K562 (cell line): ENCODE measurements around the gene KISS1R. TPM values are rescaled to one million over a fixed set of nuclear protein-coding genes. Genes with fewer than 3 reads are reported as not detected.

ENCODE experiments used
- ATF1 ChIP-seq, 2 experiments: fragments of 450-650 bp in 1 of 2; IDR thresholded peaks; 2 replicates each; pipeline ENCODE4 v1.6.1; 2016; ENCODE audit warnings: missing compliant biosample characterization in 1 of 2, missing genetic modification characterization in 1 of 2
- C11orf30 ChIP-seq: fragments of 450-650 bp; IDR thresholded peaks from 2 replicates; pipeline ENCODE4 v1.6.1; 2016; ENCODE audit warnings: low read depth, mild to moderate bottlenecking
- ILK ChIP-seq: fragments of 450-650 bp; IDR thresholded peaks from 2 replicates; pipeline ENCODE4 v1.6.1; 2016; ENCODE audit warnings: missing genetic modification characterization, low read depth, mild to moderate bottlenecking, missing compliant biosample characterization, moderate library complexity, borderline replicate concordance
- NR2C2 ChIP-seq, 2 experiments: fragments of 200-800 bp in 1 of 2; sonication (Bioruptor generic) in 1 of 2; sonication (generic) in 1 of 2; formaldehyde crosslinking in 1 of 2; IDR thresholded peaks; 2 replicates each; pipeline versions ENCODE4 v1.6.1 to v1.8.0; 2016 to 2022; ENCODE audit warnings: mild to moderate bottlenecking in 1 of 2, missing compliant biosample characterization in 1 of 2, missing genetic modification characterization in 1 of 2, missing genetic modification reagents in 1 of 2
- NR4A1 ChIP-seq, 2 experiments: fragments of 250-450 bp in 1 of 2; fragments of 450-650 bp in 1 of 2; sonication (Bioruptor Pico) in 1 of 2; IDR thresholded peaks; 2 replicates each; pipeline versions ENCODE4 v1.4.0 to v1.6.1; 2016 to 2020; ENCODE audit warnings: mild to moderate bottlenecking in 2 of 2, missing compliant biosample characterization in 1 of 2, missing genetic modification characterization in 1 of 2, moderate library complexity in 1 of 2
- RFX5 ChIP-seq: IDR thresholded peaks from 2 replicates; pipeline ENCODE4 v1.6.1; 2011; ENCODE audit warnings: low read depth, mild to moderate bottlenecking, improper control_type of control experiment, low read length
- SRSF7 ChIP-seq: fragments of 200-400 bp; formaldehyde crosslinking; optimal IDR thresholded peaks from 2 replicates; pipeline ENCODE3; 2017; ENCODE audit warnings: mild to moderate bottlenecking, low read depth, low read length
- ZNF280B ChIP-seq: fragments of 250-450 bp; sonication (Bioruptor Pico); IDR thresholded peaks from 2 replicates; pipeline ENCODE4 v1.5.1; 2021; ENCODE audit warnings: mild to moderate bottlenecking
- ZNF395 ChIP-seq: fragments of 200-800 bp; sonication (Bioruptor generic); IDR thresholded peaks from 2 replicates; pipeline ENCODE4 v1.6.1; 2017; ENCODE audit warnings: missing genetic modification characterization, missing compliant biosample characterization
- ZNF740 ChIP-seq, 3 experiments: fragments of 200-800 bp in 1 of 3; sonication (Bioruptor generic) in 1 of 3; sonication (generic) in 1 of 3; formaldehyde crosslinking in 1 of 3; IDR thresholded peaks; 2 replicates each; pipeline versions ENCODE4 v1.6.1 to v1.8.0; 2016 to 2022; ENCODE audit warnings: mild to moderate bottlenecking in 2 of 3, missing compliant biosample characterization in 2 of 3, missing genetic modification characterization in 2 of 3, missing genetic modification reagents in 1 of 3
- polyA plus RNA-seq, 8 experiments: library from polyadenylated mRNA; depleted of rRNA in 4 of 8; stranded (reverse) in 5 of 8; unstranded in 3 of 8; fragments of >200 nt; fragmentation: Nextera tagmentation in 2 of 8; fragmentation: Illumina TruSeq in 1 of 8; extraction: Ambion mirVana in 2 of 8; extraction: Trizol in 1 of 8; gene quantifications; 2 replicates each; pipeline versions ENCODE4 v1.2.1 to v1.2.3, GENCODE V29; 2011 to 2014; ENCODE audit warnings: inconsistent platforms in 1 of 8, missing spikeins in 1 of 8
- total RNA-seq, 7 experiments: library from RNA; depleted of rRNA in 6 of 7; stranded (reverse); fragments of >200 nt in 6 of 7; fragmentation: Illumina TruSeq in 2 of 7; extraction: Trizol in 2 of 7; gene quantifications; 2 replicates each; pipeline versions ENCODE4 v1.2.1 to v1.2.3, GENCODE V29; 2011 to 2021; ENCODE audit warnings: low replicate concordance in 1 of 7

KISS1R gene
- total and polyA plus RNA-seq, 9 of the 15 experiments (the other 6 are each of a cell fraction or from before 2014, with no cell fraction given), result 0.37 to 39.4 (median 2.0) TPM

DNA sequence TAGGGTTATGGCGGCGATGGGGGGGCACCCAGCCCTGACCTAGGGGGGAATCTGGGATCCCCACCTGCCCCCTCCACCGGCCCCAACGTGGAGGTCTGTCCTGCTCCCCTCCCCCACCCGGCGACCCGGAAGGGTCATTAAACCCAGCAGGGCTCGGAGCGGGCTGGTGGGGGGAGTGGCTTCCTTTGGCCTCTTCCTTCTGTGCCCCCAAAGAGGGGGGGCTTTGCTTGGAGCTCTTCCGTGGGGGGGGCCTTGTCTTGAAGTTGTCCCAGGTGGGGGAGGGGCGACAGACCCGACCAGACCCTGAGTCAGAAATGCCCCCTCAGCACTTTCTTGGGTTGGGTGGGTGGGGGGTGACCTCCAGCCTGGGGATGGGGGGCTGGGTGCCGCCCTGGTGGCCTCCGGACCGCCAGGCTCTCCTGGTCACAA is 10.2 kb downstream of the KISS1R start (continued):
- TF ChIP-seq NR2C2 (CRISPR knock-in tag; IDR thresholded peaks at IDR 0.05), result no peak
- peak; percentile 67 for TF ChIP-seq NR2C2 (tag; IDR thresholded peaks at IDR 0.05)
- no peak for TF ChIP-seq ATF1 (CRISPR knock-in tag; IDR thresholded peaks at IDR 0.05)
- TF ChIP-seq ATF1 (tag; IDR thresholded peaks at IDR 0.05), result no peak
- no peak for TF ChIP-seq SRSF7
- no peak for TF ChIP-seq RFX5
- no peak for TF ChIP-seq ZNF280B (CRISPR knock-in tag)
- no peak for TF ChIP-seq ILK
- TF ChIP-seq ZNF395 (CRISPR knock-in tag), result no peak
- TF ChIP-seq NR4A1 (CRISPR knock-in tag; IDR thresholded peaks at IDR 0.05), result no peak
- no peak for TF ChIP-seq NR4A1 (tag; IDR thresholded peaks at IDR 0.05)
- no peak for TF ChIP-seq ZNF740 (CRISPR knock-in tag; IDR thresholded peaks at IDR 0.05)
- TF ChIP-seq ZNF740 (tag; IDR thresholded peaks at IDR 0.05), result peak in 1 of 2 experiments; percentile 67; a peak in 1 of 4 replicates
- TF ChIP-seq C11orf30, result peak; percentile 58
